Measurements from ENCODE around the gene DCDC1.

Gene DCDC1

DNA sequence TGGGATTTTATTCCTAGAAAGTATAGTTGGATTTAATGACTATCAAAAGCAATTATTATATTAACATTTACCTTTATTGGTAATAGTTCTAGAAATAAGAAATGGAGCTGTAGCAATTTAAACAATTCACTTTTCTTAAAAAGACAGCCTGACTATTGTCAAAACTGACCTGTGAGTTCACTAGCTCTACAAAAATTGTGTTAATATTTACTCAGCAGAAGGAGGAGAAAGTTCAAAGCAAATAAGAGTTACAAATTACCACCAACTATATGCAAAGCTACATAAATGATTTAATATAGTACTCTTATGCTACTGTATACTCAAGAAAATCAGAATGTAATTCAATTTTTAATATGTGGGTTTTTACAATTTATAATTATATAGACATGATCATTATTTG is 310.0 kb downstream of the DCDC1 start:
- Mint-ChIP-seq H3K4me1 (no peaks in the 10 kb centered on the region), H3K9me3 (peaks cover 5 to 6% of the 10 kb centered on the region in 2 donors), H3K36me3 (no peaks in the 10 kb centered on the region), H3K4me3 (no peak overlapping the region), H3K27me3 (no peaks in the 10 kb centered on the region), H3K27ac (no peak overlapping the region)
- ATAC-seq (replicated peaks) (no peak), DNase-seq (no peak)

DNA sequence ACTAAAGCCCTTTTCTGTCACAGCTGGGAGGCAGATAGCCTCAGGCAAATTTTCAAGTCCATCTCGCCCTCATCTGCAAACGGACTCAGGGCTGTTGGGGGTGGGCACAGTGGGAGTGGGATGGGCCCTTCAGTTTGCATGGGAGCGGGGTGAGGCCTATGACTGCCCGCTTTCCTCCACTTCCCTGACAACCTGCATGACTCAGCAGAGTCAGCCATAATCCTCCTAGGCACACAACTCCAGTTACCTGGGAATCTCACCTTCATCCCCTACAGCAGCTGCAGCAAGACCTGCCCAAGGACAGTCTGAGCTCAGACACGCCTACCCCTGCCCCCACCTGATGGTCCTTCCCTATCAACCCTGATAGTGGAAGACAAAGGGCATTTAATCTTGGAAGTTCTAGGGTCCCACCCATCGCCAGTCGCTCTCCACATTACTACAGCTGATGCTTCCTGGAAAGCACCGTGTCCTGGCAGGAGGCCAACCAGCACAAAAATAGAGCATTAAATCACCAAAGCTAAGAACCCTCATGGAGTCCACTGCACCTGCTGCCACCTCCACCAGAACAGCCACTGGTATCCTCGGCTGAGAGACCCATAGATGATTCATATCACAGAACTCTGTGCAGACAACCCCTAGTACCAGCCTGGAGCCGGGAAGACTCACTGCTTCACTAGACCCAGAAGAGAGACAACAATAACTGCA is 319.3 kb downstream of the DCDC1 start:
- ATAC-seq (replicated peaks) (no peak), DNase-seq (no peak)
- H3K4me3 Mint-ChIP-seq: no peak overlapping the region
- no peaks in the 10 kb centered on the region for H3K36me3 Mint-ChIP-seq
- peaks cover 22 to 23% of the 10 kb centered on the region in 2 donors for H3K9me3 Mint-ChIP-seq
- no peak overlapping the region for H3K27ac Mint-ChIP-seq
- H3K4me1 Mint-ChIP-seq: no peaks in the 10 kb centered on the region
- no peaks in the 10 kb centered on the region for H3K27me3 Mint-ChIP-seq

DNA sequence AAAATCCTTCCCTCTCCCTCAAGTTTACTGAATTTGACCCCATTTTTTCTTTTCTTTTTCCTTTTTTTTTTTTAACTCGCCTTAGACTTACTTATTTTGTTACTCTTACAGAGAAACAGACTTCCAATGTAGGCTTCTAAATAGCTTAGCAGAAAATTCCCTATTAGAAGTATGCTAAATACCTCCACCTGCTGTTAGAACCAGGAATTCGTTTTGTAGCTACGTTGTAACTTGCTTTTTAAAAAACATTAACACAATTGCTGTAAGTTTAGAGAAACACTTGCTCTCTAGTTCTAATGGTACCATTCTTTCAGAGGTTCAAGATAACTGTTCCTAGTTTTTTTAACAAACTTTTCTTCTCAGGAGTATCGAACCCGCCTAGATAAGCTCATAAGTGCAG is 324.2 kb downstream of the DCDC1 start:
- Mint-ChIP-seq H3K27ac (no peak overlapping the region), H3K4me1 (no peaks in the 10 kb centered on the region), H3K9me3 (peaks cover 0 to 5% of the 10 kb centered on the region in 2 donors), H3K4me3 (no peak overlapping the region), H3K27me3 (no peaks in the 10 kb centered on the region), H3K36me3 (no peaks in the 10 kb centered on the region)
- no peak for ATAC-seq (replicated peaks)
- DNase-seq: no peak

DNA sequence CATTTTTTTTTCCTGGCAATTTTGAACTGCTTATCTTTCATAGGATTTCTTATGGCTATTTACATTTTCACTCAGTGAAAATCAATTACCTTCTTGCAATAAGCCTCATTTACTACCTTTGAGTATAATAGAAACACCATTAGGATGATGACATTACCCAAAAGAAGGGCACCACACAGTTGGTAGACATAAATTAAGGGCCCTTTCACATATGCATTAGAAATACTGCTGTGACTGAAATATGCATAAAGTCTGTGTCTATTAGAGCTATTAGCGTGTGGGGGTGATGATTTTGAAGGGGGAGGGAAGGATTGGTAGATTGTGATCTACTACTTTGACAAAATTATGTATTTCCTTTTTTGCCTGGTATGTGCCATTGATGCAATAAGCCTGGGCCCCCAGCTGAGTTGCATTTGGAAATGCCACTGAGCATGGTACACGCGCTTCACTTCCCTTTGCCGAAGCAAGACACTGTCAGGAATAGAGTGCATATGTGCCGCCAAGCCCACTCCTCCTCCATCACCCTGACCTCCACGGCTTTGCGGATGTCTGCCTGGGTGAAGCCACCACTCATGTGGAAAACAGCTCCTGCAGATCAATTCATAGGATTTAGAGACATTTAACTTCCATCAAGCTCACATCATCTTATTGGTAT is 339.3 kb downstream of the DCDC1 start:
- DNase-seq (no peak), ATAC-seq (replicated peaks) (no peak)
- Mint-ChIP-seq H3K4me1 (no peaks in the 10 kb centered on the region), H3K27ac (no peak overlapping the region), H3K9me3 (no peaks in the 10 kb centered on the region), H3K36me3 (no peaks in the 10 kb centered on the region), H3K4me3 (no peak overlapping the region), H3K27me3 (no peaks in the 10 kb centered on the region)

DNA sequence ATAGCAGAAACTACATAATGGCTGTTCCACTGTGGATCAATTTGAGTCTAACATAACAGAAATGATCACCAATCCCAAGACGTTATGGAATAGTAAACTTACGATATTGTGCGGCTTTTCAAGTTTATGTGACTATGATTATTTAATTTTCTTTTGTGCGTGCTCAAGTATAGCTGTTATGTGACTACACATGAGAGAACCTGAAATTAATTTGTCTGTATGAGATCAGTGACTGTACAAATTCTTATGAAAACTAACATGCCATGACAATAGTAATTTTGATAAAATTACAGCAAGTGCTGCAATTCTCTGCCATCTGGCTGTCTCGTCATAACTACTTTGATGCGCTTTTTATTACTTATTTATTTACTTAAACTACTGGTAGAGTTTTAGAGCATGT is 343.2 kb downstream of the DCDC1 start:
- DNase-seq: no peak
- no peaks in the 10 kb centered on the region for H3K9me3 Mint-ChIP-seq

DNA sequence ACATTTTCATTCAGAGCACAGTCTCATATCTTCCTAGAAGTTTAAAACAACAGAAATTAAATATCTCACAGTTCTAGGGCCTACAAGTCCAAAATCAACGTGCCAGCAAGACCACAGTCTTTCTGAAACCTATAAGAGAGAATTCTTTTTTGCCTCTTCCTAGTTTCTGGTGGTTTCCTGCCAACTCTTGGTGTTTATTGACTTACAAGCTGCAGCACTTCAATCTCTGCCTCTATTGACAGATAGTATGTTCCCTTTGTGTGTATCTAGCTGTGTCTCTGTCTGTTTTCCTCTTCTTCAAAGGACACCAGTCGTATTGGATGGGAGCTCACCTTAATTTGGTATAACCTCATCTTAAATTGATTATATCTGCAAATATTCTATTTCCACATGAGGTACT is 347.5 kb downstream of the DCDC1 start:
- H3K36me3 Mint-ChIP-seq: no peaks in the 10 kb centered on the region
- ATAC-seq (replicated peaks): no peak
- no peaks in the 10 kb centered on the region for H3K9me3 Mint-ChIP-seq
- no peak for DNase-seq
- no peak overlapping the region for H3K27ac Mint-ChIP-seq
- H3K4me1 Mint-ChIP-seq: no peaks in the 10 kb centered on the region
- H3K4me3 Mint-ChIP-seq: no peak overlapping the region
- H3K27me3 Mint-ChIP-seq: no peaks in the 10 kb centered on the region

More for the DNA sequence above, 343.2 kb downstream of the DCDC1 start:
- H3K4me3 Mint-ChIP-seq: no peak overlapping the region
- ATAC-seq (replicated peaks): no peak
- no peaks in the 10 kb centered on the region for H3K4me1 Mint-ChIP-seq
- H3K27ac Mint-ChIP-seq: no peak overlapping the region
- H3K36me3 Mint-ChIP-seq: no peaks in the 10 kb centered on the region
- H3K27me3 Mint-ChIP-seq: no peaks in the 10 kb centered on the region

DNA sequence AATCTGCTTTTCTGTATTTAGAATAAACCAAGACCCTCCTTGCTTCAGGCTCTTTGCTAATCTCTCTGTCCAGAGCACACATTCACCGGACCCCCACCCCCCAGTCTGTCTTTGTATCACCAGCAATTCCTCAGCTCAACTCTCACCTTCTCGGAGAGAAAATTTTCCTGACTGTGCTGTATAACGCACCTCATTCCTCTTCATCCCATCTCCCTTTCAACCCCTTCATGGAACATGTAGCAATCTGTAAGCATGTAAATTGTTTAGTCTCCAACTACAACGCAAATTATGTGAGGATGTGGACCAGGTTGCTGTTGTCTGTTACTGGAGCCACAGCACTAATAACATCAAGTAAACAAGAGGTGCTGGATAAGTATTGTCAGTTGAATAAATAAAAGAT is 349.8 kb downstream of the DCDC1 start:
- no peak for ATAC-seq (replicated peaks)
- H3K27me3 Mint-ChIP-seq: no peaks in the 10 kb centered on the region
- H3K9me3 Mint-ChIP-seq: no peaks in the 10 kb centered on the region
- no peaks in the 10 kb centered on the region for H3K36me3 Mint-ChIP-seq
- DNase-seq: no peak
- H3K4me1 Mint-ChIP-seq: no peaks in the 10 kb centered on the region
- H3K27ac Mint-ChIP-seq: no peak overlapping the region
- H3K4me3 Mint-ChIP-seq: no peak overlapping the region

DNA sequence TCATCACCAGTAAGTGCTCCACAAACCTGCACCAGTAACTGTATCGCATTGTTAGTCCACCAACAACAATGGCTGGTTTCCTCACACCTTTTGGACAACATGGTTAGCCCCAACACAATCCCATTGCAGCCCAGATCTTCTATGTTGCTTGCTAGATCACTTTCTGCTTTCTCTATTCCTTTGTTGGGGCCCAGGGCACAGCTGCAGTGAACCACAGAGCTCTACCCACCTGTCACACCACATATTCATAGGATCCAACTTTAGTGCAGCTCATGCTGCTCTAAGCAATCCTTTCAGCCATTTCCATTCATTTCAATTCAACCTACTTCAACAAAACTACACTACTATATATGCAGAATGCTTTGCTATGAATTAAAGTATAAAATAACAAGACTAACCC is 364.3 kb downstream of the DCDC1 start:
- H3K4me3 Mint-ChIP-seq: no peak overlapping the region
- peaks cover 3 to 4% of the 10 kb centered on the region in 2 donors for H3K9me3 Mint-ChIP-seq
- DNase-seq: no peak
- no peak for ATAC-seq (replicated peaks)
- H3K36me3 Mint-ChIP-seq: no peaks in the 10 kb centered on the region
- no peak overlapping the region for H3K27ac Mint-ChIP-seq
- H3K4me1 Mint-ChIP-seq: no peaks in the 10 kb centered on the region
- H3K27me3 Mint-ChIP-seq: no peaks in the 10 kb centered on the region

DNA sequence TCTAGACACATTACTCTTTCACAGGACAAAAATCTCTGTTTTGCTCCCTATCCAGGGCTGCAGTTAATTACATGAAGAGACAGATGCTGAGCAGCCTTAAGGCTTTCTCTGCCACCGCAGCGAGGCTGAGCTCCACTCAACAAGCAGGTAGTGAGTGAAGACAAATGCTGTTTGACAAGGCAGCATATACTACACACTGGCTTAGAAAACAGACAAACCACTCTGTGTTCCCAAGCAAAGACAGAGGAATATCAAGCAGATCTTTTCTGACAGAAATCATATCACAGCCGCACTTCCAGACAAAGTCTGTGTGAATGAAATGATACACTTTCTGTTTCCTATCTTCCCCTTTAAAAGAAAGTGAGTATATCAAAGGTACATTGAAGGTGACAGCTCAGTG is 368.1 kb downstream of the DCDC1 start:
- H3K9me3 Mint-ChIP-seq: peaks cover 3 to 4% of the 10 kb centered on the region in 2 donors

DNA sequence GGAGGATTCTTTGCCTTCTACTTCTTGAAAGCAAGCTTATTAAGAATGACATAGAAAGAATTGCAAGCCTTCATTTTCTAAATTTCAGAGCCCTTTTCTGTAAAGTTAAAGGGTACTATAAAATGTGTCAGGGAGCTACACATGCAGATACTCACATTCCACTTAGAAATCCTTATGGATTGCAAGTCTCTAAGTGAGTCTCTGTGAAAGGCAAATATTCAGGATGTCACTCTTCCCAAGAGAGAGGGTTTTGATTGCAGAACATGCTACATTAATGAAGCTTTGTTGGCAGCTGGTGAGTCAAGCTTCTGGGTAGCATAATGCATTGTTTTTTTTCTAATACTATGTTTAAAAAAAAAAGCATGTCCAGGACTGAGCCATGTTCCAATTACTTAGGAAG is 369.2 kb downstream of the DCDC1 start:
- Mint-ChIP-seq H3K27me3 (no peaks in the 10 kb centered on the region), H3K27ac (no peak overlapping the region), H3K9me3 (peaks cover 1 to 7% of the 10 kb centered on the region in 2 donors), H3K4me1 (no peaks in the 10 kb centered on the region), H3K36me3 (no peaks in the 10 kb centered on the region), H3K4me3 (no peak overlapping the region)
- no peak for ATAC-seq (replicated peaks)
- DNase-seq: no peak

More for the DNA sequence above, 368.1 kb downstream of the DCDC1 start:
- DNase-seq (no peak), ATAC-seq (replicated peaks) (no peak)
- Mint-ChIP-seq H3K4me1 (no peaks in the 10 kb centered on the region), H3K27me3 (no peaks in the 10 kb centered on the region), H3K4me3 (no peak overlapping the region), H3K36me3 (no peaks in the 10 kb centered on the region), H3K27ac (no peak overlapping the region)

DNA sequence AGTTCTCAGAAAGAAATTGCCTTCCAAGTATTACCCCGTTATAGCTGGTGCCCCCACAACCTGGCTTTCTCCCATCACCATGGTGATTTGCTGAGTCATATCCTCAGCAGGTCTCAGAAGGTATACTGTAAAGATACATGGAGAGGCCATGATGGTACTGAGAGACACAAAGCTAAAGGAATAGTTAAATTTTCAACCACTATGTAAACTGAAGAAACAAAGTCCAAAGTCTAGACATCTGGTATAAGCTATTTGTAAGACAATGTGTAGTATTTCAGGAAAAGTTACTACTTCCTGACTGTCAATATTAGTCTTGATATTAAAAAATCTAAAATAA is 377.1 kb downstream of the DCDC1 start:
- Mint-ChIP-seq H3K36me3 (no peaks in the 10 kb centered on the region), H3K27ac (no peak overlapping the region), H3K9me3 (peaks cover 0 to 4% of the 10 kb centered on the region in 2 donors), H3K27me3 (no peaks in the 10 kb centered on the region), H3K4me1 (no peaks in the 10 kb centered on the region), H3K4me3 (no peak overlapping the region)
- no peak for DNase-seq
- no peak for ATAC-seq (replicated peaks)

DNA sequence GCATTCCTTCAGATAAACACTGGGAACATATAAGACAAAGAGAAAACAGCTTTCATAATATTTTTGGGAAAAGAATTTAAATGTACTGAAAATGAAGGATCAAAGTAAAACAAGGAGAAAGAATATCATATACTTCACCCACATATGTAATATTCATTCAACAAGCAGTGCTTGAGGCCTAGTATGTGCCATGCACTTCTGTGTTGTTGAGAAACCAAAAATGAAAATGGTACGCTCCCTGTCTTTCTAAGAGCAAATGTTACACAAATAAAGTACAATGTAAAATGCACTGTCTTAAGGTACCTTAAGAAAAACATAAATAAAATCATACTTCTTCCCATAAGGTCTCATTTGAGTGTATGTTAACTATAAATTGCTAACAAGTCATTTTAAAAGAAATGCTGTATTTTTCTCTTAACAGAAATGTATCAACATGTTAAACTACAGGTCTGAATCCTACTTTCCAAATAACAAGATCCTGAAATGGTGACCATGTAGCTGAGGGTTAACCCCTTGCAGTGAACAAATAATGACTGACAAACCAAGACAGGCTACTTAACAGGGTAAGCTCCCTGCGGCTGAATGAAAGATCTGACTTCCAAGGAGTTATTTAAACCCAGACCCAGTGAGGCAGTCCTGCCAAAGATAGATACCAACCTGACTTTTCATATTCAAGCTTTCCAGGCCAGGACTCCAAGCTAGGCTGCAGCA is 377.6 kb downstream of the DCDC1 start:
- Mint-ChIP-seq H3K4me3 (no peak overlapping the region), H3K27me3 (no peaks in the 10 kb centered on the region), H3K4me1 (no peaks in the 10 kb centered on the region), H3K36me3 (no peaks in the 10 kb centered on the region), H3K9me3 (peaks cover 0 to 4% of the 10 kb centered on the region in 2 donors), H3K27ac (no peak overlapping the region)
- no peak for DNase-seq
- no peak for ATAC-seq (replicated peaks)

DNA sequence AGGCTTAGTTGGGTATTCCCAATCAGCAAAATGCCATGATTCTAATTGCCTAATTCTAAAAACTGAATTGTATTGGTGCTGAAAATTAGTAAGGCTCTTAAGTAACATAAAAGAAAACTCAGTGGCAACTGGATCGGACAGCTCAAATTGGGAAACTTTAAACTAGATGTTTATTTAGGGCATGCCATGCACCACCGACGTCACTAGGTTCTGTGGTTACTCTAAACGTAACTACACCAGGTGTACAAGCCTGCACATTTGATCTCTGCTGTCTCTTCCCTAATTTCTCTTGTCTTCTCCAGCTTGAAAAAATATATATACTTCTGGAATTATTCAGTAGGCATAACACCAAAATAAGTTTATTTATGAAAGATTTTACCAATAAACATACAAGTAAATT is 378.2 kb downstream of the DCDC1 start:
- Mint-ChIP-seq H3K9me3 (peaks cover 0 to 4% of the 10 kb centered on the region in 2 donors), H3K27me3 (no peaks in the 10 kb centered on the region), H3K36me3 (no peaks in the 10 kb centered on the region), H3K4me1 (no peaks in the 10 kb centered on the region), H3K27ac (no peak overlapping the region), H3K4me3 (no peak overlapping the region)
- DNase-seq: no peak
- no peak for ATAC-seq (replicated peaks)

DNA sequence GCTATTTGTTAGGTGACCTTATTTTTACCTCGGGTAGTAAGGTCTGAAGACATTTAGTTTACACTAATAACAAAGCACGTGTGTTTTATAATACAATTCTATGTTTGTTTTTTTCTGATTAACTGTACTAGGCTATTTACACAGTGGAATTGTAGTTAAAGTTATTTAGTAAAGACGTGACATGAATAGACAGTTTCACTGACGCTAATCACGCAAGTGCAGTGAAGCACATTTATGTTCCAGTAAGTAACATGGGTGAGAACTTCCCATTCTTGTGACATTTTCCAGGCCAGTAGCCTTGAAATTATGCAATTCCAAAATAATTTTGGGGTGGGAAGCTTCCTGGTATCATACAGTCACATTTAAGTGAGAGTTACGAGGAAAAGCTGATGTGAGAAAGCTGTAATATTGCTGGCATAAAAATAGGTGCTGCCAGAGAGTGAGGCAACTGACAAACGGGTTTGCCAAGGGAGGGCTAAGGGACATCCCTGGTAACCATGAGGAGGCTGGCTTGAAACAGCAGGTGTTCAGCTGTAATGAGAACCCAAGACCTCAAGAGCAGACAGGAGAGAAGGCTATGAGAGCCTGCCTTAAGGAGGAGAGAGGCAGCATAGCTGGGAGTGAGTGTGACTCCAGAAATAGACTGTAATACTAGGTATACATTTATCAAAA is 378.8 kb downstream of the DCDC1 start:
- Mint-ChIP-seq H3K27ac (no peak overlapping the region), H3K4me3 (no peak overlapping the region), H3K27me3 (no peaks in the 10 kb centered on the region), H3K9me3 (peaks cover 0 to under 1% of the 10 kb centered on the region in 2 donors), H3K36me3 (no peaks in the 10 kb centered on the region), H3K4me1 (no peaks in the 10 kb centered on the region)
- ATAC-seq (replicated peaks) (no peak), DNase-seq (no peak)

DNA sequence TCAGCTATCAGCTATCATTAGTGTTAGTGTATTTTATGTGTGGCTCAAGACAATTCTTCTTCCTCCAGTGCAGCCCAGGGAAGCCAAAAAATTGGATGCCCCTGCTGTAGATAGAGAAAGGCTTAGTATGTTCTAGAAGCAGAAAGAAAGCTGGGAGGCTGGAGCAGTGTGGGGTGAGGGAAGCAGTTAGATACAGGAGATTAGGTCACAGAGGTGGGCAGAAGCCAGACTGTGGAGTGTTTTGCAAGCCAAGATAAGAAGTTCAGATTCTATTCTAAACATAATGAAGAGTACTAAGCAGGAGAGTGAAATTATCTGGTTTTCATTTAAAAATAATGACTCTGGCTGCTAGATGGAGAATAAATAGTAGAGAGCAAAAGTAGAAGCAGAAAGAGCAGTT is 381.7 kb downstream of the DCDC1 start:
- H3K4me1 Mint-ChIP-seq: no peaks in the 10 kb centered on the region
- ATAC-seq (replicated peaks) (no peak), DNase-seq (no peak)
- no peak overlapping the region for H3K27ac Mint-ChIP-seq
- no peak overlapping the region for H3K4me3 Mint-ChIP-seq
- no peaks in the 10 kb centered on the region for H3K36me3 Mint-ChIP-seq
- H3K27me3 Mint-ChIP-seq: no peaks in the 10 kb centered on the region
- no peaks in the 10 kb centered on the region for H3K9me3 Mint-ChIP-seq

Data from stimulated activated naive B cell treated with anti-CD40 and anti-IgM and Interleukin-4, amounts not matched to agents 10 μg/mL and 1 μg/mL and 100 μg/mL, for 72 hours (primary cell).